Erythroblast (primary cell): ENCODE results near the gene CHST12.
A peak's percentile ranks its signal among the peaks of the same experiment; 100 is the strongest.
"Not testable (repeated sequence)": the region's sequence is repeated elsewhere in the genome, so short reads cannot be mapped to it uniquely, and the experiment has no call there.

ENCODE experiments used
- DNase-seq, 2 experiments: peaks; one replicate each; lab custom pipeline; 2025; lab: John Stamatoyannopoulos, UW
- GATA1 ChIP-seq: IDR thresholded peaks from 2 replicates; pipeline ENCODE4 v1.6.1; 2011; ENCODE audit warnings: low read depth, mild to moderate bottlenecking, control low read depth, low read length, moderate library complexity
- POLR2A ChIP-seq: IDR thresholded peaks from 2 replicates; pipeline ENCODE4 v1.6.1; 2011; ENCODE audit warnings: mild to moderate bottlenecking, low read length

The CHST12 gene

GRCh38 chr7:2443491-2443890, 40.1 kb downstream of the CHST12 start:
- no peak for TF ChIP-seq GATA1
- TF ChIP-seq POLR2A: no peak

GRCh38 chr7:2444476-2444875, 41.1 kb downstream of the CHST12 start:
- no peak for DNase-seq
- no peak for TF ChIP-seq POLR2A
- no peak for TF ChIP-seq GATA1

More at GRCh38 chr7:2443491-2443890, 40.1 kb downstream of the CHST12 start:
- DNase-seq: no peak

GRCh38 chr7:2445047-2445446, 41.6 kb downstream of the CHST12 start:
- TF ChIP-seq POLR2A (no peak), GATA1 (no peak)
- DNase-seq: no peak

GRCh38 chr7:2445898-2446555, 42.6 kb downstream of the CHST12 start:
- DNase-seq: no peak
- TF ChIP-seq GATA1: no peak
- no peak for TF ChIP-seq POLR2A

GRCh38 chr7:2446676-2447075, 43.3 kb downstream of the CHST12 start:
- no peak for DNase-seq
- TF ChIP-seq POLR2A: no peak
- no peak for TF ChIP-seq GATA1

- DNase-seq: no peak
- TF ChIP-seq GATA1: no peak
- no peak for TF ChIP-seq POLR2A
These were observed 47.0 kb downstream of the CHST12 start for GRCh38 chr7:2450198-2451107.

GRCh38 chr7:2451171-2452073, 48.0 kb downstream of the CHST12 start:
- TF ChIP-seq POLR2A (no peak), GATA1 (no peak)
- peak; percentile 73 to 81 for DNase-seq

- DNase-seq: peak; percentile 36 to 47
- TF ChIP-seq POLR2A (no peak), GATA1 (no peak)
These were observed 48.7 kb downstream of the CHST12 start for GRCh38 chr7:2452074-2452507.

GRCh38 chr7:2452643-2453270, 49.3 kb downstream of the CHST12 start:
- no peak for DNase-seq
- TF ChIP-seq GATA1 (no peak), POLR2A (no peak)

GRCh38 chr7:2453849-2454248, 50.4 kb downstream of the CHST12 start:
- not testable (repeated sequence) for DNase-seq

- no peak for TF ChIP-seq POLR2A
- no peak for TF ChIP-seq GATA1
- DNase-seq: no peak
These were observed 56.3 kb downstream of the CHST12 start for GRCh38 chr7:2459674-2460073.

- TF ChIP-seq GATA1: no peak
- no peak for TF ChIP-seq POLR2A
- no peak for DNase-seq
These were observed 56.8 kb downstream of the CHST12 start for GRCh38 chr7:2460188-2460587.

GRCh38 chr7:2460641-2461040, 57.2 kb downstream of the CHST12 start:
- TF ChIP-seq GATA1 (no peak), POLR2A (no peak)
- DNase-seq: no peak

- DNase-seq: no peak
- TF ChIP-seq GATA1 (no peak), POLR2A (no peak)
These were observed 58.0 kb downstream of the CHST12 start for GRCh38 chr7:2461268-2462026.
